ENCODE measurements around the gene IDH2. TPM values are rescaled to one million over a fixed set of nuclear protein-coding genes. Genes with fewer than 3 reads are reported as not detected.

Gene IDH2
- total RNA-seq, 2 experiments from 2014 or later, result 233 to 260 TPM

DNA sequence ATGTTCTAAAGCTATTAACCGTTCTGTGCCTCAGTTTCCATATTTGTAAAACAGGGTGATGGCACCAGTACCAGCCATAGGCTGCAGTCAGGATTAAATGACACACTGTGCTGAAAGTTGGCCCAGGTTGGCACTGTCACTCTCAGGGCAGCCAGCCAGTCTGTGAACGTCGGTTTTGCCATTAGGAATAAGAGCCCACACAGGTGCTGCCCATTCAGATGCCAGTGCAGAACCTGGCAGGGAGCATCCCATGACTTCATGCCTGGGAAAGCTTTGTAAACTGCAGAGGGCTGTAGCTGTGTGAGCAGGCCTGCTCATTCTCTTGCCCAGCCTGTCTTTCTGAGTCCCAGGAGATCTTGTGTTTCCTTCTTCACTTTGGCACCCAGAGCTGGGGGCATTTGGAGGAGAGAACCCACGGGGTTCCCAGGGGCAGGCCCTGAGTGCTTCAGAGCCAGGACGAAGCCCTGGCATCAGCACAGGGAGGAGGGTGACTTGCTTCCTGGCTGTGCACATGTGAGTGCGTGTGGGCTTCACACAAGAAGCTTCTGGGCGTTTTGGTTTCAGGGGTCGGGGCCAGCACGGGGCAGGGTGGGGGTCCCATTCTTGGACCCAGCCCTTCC is 54.2 kb downstream of the IDH2 start:
- POLR2A ChIA-PET, result interaction anchor here (0.7 kb wide), 1 partner anchor 14 kb away, joined by 3 read pairs; no protein-coding TSS in a partner anchor
- H3K27ac Mint-ChIP-seq, result no peak overlapping the region
- H3K4me1 Mint-ChIP-seq, result peaks cover 2% of the 10 kb centered on the region
- DNase-seq (no peak), ATAC-seq (ENCODE audit: low read depth) (no peak)
- no peak overlapping the region for H3K4me3 Mint-ChIP-seq
- no peaks in the 10 kb centered on the region for H3K9me3 Mint-ChIP-seq
- no peaks in the 10 kb centered on the region for H3K27me3 Mint-ChIP-seq
- H3K36me3 Mint-ChIP-seq, result no peaks in the 10 kb centered on the region

- Mint-ChIP-seq H3K27ac (no peak overlapping the region), H3K4me3 (no peak overlapping the region), H3K36me3 (no peaks in the 10 kb centered on the region), H3K27me3 (no peaks in the 10 kb centered on the region), H3K9me3 (no peaks in the 10 kb centered on the region), H3K4me1 (peaks cover 2% of the 10 kb centered on the region)
- DNase-seq (no peak), ATAC-seq (ENCODE audit: low read depth) (no peak)
- POLR2A ChIA-PET, result no interaction called here
These were observed 55.3 kb downstream of the IDH2 start for GRCh38 chr15:90046911-90047392.

DNA sequence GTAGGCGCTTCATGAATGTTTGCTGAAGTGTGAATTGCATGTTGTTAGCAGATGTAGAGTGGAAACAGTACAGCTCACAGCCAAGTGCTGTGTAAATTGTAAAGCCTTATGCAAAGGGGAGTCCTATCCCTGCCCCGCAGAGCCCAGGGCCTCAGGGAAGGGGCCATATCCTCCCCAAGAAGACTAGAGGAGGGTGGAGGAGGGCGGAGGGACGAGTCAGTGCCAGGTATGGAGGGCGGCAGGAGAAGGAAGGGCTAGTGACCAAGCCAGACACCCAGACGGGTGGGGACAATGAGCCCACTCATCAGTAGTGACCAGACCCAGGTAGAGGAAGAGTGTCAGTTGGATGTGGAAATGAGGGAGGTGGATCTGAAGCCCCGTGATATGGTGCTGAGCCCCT is 56.0 kb downstream of the IDH2 start:
- POLR2A ChIA-PET, result no interaction called here
- H3K4me1 Mint-ChIP-seq, result peaks cover 4% of the 10 kb centered on the region
- H3K27me3 Mint-ChIP-seq, result no peaks in the 10 kb centered on the region
- DNase-seq (no peak), ATAC-seq (ENCODE audit: low read depth) (no peak)
- no peak overlapping the region for H3K4me3 Mint-ChIP-seq
- H3K9me3 Mint-ChIP-seq, result no peaks in the 10 kb centered on the region
- no peak overlapping the region for H3K27ac Mint-ChIP-seq
- no peaks in the 10 kb centered on the region for H3K36me3 Mint-ChIP-seq

DNA sequence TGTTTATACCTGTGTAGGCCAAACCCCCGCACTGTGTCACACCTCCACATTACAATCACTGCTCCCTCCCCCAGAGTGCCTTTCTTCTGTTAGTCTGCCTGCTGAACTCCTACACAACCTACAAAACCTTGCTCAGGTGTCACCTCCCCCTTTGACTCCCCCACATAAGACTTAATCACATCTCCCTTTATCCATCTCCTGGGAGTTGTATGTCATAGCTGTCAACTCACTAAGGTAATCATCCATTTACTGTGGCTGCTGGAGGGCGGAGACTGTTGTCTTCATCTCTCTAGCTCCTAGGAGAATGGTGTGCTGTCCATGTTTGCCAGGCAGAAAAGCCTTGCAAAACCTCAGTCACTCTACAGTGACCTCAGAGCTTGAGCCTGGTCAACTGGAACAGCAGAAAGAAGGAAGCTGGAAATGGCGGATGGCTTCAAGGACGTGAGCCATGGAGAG is 57.3 kb downstream of the IDH2 start:
- H3K4me3 Mint-ChIP-seq, result no peak overlapping the region
- POLR2A ChIA-PET, result no interaction called here
- H3K27ac Mint-ChIP-seq, result peak overlapping the region; percentile 1
- no peaks in the 10 kb centered on the region for H3K27me3 Mint-ChIP-seq
- no peak for DNase-seq
- no peaks in the 10 kb centered on the region for H3K36me3 Mint-ChIP-seq
- H3K4me1 Mint-ChIP-seq, result peaks cover 6% of the 10 kb centered on the region
- H3K9me3 Mint-ChIP-seq, result no peaks in the 10 kb centered on the region
- ATAC-seq (ENCODE audit: low read depth), result no peak

DNA sequence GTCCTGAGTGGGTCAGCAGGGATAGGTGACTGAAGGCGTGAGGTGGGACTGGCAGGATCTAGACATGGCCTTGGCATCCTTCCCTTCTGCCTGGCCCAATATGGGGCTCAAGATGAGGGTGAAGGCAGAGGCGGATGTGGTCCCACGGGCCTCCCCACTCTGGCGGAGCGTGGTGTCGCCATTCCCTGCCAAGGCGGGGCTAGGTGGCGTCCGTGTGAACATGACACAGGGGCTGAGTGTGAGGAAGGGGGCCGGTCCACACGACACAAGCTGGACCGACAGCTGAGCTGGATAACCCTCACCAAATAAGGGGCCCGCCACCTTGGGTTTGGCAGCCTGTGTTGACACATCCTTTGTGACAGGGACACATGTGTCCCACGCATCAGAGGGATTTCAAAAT is 58.1 kb downstream of the IDH2 start:
- Mint-ChIP-seq H3K4me3 (no peak overlapping the region), H3K4me1 (peaks cover 9% of the 10 kb centered on the region), H3K9me3 (no peaks in the 10 kb centered on the region), H3K27me3 (no peaks in the 10 kb centered on the region), H3K36me3 (peaks cover 3% of the 10 kb centered on the region), H3K27ac (no peak overlapping the region)
- ATAC-seq (ENCODE audit: low read depth) (no peak), DNase-seq (no peak)
- POLR2A ChIA-PET, result no interaction called here

DNA sequence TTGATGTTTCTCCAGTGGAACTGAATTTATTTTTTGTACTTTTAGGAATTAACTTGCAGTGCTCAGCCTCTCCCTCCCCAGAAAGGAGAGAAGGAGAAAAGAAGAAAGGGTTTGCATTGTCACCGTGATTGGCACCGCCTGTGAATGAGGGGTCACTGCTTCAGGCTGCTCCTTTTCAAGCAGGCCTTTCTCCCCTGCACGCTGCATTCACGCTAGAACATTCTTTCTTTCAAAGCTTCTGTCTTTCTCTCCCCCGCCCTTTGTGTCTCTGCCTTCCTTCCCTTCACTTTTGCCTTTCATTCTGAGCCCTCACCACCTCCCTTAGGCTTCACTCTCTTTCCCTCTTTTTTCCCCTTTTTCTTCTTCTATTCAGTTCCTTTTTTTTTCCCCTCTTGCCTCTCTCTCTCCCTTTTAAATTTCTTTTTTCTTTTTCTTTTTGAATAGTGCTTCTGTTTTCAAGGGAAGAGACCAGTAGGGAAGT is 58.7 kb downstream of the IDH2 start:
- no peaks in the 10 kb centered on the region for H3K27me3 Mint-ChIP-seq
- POLR2A ChIA-PET, result no interaction called here
- H3K9me3 Mint-ChIP-seq, result no peaks in the 10 kb centered on the region
- ATAC-seq (ENCODE audit: low read depth), result no peak
- H3K4me3 Mint-ChIP-seq, result no peak overlapping the region
- peaks cover 11% of the 10 kb centered on the region for H3K4me1 Mint-ChIP-seq
- DNase-seq, result no peak
- peak overlapping the region; percentile 23 for H3K27ac Mint-ChIP-seq
- peaks cover 3% of the 10 kb centered on the region for H3K36me3 Mint-ChIP-seq

GRCh38 chr15:90042766-90043529 is 59.3 kb downstream of the IDH2 start:
- Mint-ChIP-seq H3K4me1 (peaks cover 17% of the 10 kb centered on the region), H3K36me3 (peaks cover 5% of the 10 kb centered on the region), H3K27ac (no peak overlapping the region), H3K27me3 (no peaks in the 10 kb centered on the region), H3K4me3 (no peak overlapping the region), H3K9me3 (no peaks in the 10 kb centered on the region)
- POLR2A ChIA-PET, result no interaction called here
- ATAC-seq (ENCODE audit: low read depth) (no peak), DNase-seq (no peak)

- H3K4me1 Mint-ChIP-seq, result peaks cover 23% of the 10 kb centered on the region
- POLR2A ChIA-PET, result no interaction called here
- peaks cover 5% of the 10 kb centered on the region for H3K36me3 Mint-ChIP-seq
- no peak overlapping the region for H3K4me3 Mint-ChIP-seq
- H3K27me3 Mint-ChIP-seq, result no peaks in the 10 kb centered on the region
- ATAC-seq (ENCODE audit: low read depth) (no peak), DNase-seq (no peak)
- H3K9me3 Mint-ChIP-seq, result no peaks in the 10 kb centered on the region
- no peak overlapping the region for H3K27ac Mint-ChIP-seq
These were observed 59.9 kb downstream of the IDH2 start for GRCh38 chr15:90042356-90042755.

DNA sequence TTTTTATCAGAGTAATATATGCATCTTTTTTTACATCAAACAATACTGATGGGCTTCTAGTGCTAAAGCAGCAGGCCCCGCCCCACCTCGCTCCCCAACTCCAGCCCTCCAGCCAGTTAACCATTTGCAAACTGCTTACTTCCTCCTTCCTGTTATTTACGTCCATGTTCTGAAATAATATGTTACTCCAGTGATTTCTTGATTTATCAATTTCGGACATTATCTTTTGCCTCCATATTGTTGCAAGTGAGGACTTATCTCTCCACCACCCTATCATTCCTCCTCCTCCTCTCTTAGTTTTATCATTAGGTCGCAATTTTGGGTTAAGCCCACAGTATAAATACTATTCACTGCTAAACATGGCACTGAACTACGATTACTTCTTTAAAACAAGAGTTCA is 61.6 kb downstream of the IDH2 start:
- no peak overlapping the region for H3K4me3 Mint-ChIP-seq
- no peak for ATAC-seq (ENCODE audit: low read depth)
- DNase-seq, result no peak
- no peak overlapping the region for H3K27ac Mint-ChIP-seq
- POLR2A ChIA-PET, result no interaction called here
- peaks cover 34% of the 10 kb centered on the region for H3K4me1 Mint-ChIP-seq
- H3K36me3 Mint-ChIP-seq, result peaks cover 5% of the 10 kb centered on the region
- no peaks in the 10 kb centered on the region for H3K27me3 Mint-ChIP-seq
- H3K9me3 Mint-ChIP-seq, result no peaks in the 10 kb centered on the region

GRCh38 chr15:90039996-90040395 is 62.3 kb downstream of the IDH2 start:
- Mint-ChIP-seq H3K27ac (no peak overlapping the region), H3K36me3 (peaks cover 5% of the 10 kb centered on the region), H3K9me3 (no peaks in the 10 kb centered on the region), H3K4me1 (peaks cover 39% of the 10 kb centered on the region), H3K4me3 (no peak overlapping the region), H3K27me3 (no peaks in the 10 kb centered on the region)
- POLR2A ChIA-PET, result no interaction called here
- no peak for DNase-seq
- ATAC-seq (ENCODE audit: low read depth), result no peak

DNA sequence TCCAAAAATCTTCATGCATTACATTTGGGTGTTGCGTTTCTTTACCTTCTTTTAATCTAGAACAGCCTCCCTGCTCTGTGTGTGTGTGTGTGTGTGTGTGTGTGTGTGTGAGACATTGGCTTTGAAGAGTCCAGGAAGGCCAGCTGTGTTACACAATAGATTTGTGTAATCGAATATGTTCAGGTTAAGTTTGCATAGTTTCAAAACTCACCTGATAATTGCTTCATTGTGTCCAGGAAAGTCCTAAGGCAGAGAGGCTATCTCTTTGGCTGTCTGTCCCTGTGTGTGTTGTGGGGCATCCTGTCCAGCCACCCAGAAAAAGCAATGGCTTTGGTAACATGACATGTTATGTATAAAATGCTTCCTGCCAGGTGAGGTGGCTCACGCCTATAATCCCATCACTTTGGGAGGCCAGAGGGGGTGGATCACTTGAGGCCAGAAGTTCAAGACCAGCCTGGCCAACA is 63.6 kb downstream of the IDH2 start:
- ATAC-seq (ENCODE audit: low read depth) (no peak), DNase-seq (no peak)
- Mint-ChIP-seq H3K9me3 (no peaks in the 10 kb centered on the region), H3K4me3 (no peak overlapping the region), H3K27me3 (no peaks in the 10 kb centered on the region), H3K27ac (peak overlapping the region; percentile 26), H3K36me3 (peaks cover 7% of the 10 kb centered on the region), H3K4me1 (peaks cover 52% of the 10 kb centered on the region)
- POLR2A ChIA-PET, result interaction anchor here (1.5 kb wide), 1 partner anchor 145 kb away, joined by 5 read pairs; the partner anchor contains the start of gene AP3S2

GRCh38 chr15:90037961-90038631 is 64.2 kb downstream of the IDH2 start:
- Mint-ChIP-seq H3K9me3 (no peaks in the 10 kb centered on the region), H3K4me3 (no peak overlapping the region), H3K36me3 (peaks cover 7% of the 10 kb centered on the region), H3K27me3 (no peaks in the 10 kb centered on the region), H3K27ac (peak overlapping the region; percentile 26), H3K4me1 (peaks cover 57% of the 10 kb centered on the region)
- POLR2A ChIA-PET, result interaction anchor here (1.5 kb wide), 1 partner anchor 144 kb away, joined by 5 read pairs; the partner anchor contains the start of gene AP3S2
- ATAC-seq (ENCODE audit: low read depth) (peak; percentile 17), DNase-seq (no peak)

DNA sequence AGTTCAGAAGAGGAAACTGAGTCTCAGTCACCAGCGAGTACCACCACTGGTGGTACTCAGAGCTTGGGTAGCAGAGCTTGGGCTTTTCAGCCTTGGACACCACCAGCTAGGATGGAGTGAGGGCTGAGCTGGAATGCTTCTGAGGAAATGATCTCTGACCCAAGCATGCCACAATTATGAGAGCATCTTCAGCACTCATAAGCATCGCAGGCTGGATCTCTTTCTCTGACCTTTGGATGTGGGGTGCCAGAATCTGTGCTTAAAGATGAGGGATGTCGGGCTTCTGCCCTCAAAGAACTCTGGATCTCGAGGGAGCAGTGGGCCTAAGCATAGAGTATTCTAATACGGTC is 64.8 kb downstream of the IDH2 start:
- H3K36me3 Mint-ChIP-seq, result peaks cover 7% of the 10 kb centered on the region
- DNase-seq (no peak), ATAC-seq (ENCODE audit: low read depth) (no peak)
- no peak overlapping the region for H3K4me3 Mint-ChIP-seq
- H3K27ac Mint-ChIP-seq, result peak overlapping the region; percentile 56
- H3K27me3 Mint-ChIP-seq, result no peaks in the 10 kb centered on the region
- H3K9me3 Mint-ChIP-seq, result no peaks in the 10 kb centered on the region
- POLR2A ChIA-PET, result interaction anchor here (1.6 kb wide), 1 partner anchor 35 kb away, joined by 5 read pairs; no protein-coding TSS in a partner anchor
- peaks cover 59% of the 10 kb centered on the region for H3K4me1 Mint-ChIP-seq

Data from activated naive CD8-positive, alpha-beta T cell treated with anti-CD3 and anti-CD28 coated beads, Interleukin-2, amount 10 ng/mL, durations not matched to agents 7 days and 5 days (primary cell).